NCI-H2227 (cell line): ENCODE measurements around the gene RWDD4.
"Not testable (repeated sequence)": the region's sequence is repeated elsewhere in the genome, so short reads cannot be mapped to it uniquely, and the experiment has no call there.

Experiments
- DNase-seq: peaks from one replicate; lab custom pipeline; 2025; ENCODE audit not compliant: unreplicated experiment; lab: John Stamatoyannopoulos, UW

The RWDD4 gene

DNA sequence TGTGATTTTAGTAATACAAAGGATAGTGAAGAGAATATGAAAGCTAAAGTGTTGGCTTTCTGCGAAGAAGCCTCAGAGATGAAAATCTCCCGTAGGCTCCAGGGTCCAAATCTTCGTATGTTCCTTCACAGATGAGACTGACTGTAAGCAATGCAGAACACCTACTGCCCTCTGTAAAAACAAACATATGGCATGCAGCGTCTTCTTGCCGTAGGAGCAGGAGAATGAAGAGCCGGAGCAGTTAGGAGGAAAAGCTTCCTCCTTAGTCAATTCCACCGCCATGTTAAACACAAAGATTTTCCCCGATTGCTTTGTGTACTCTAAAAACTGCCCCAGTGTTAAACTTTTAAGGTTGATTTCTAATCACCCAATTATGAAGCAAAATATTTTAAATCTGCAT is 22.5 kb downstream of the RWDD4 start:
- DNase-seq, result peak; percentile 31

- no peak for DNase-seq
These were observed 23.2 kb downstream of the RWDD4 start for GRCh38 chr4:183635741-183636140.

GRCh38 chr4:183635321-183635720 is 23.7 kb downstream of the RWDD4 start:
- no peak for DNase-seq

- DNase-seq, result no peak
These were observed 25.2 kb downstream of the RWDD4 start for GRCh38 chr4:183633476-183634400.

- no peak for DNase-seq
These were observed 26.3 kb downstream of the RWDD4 start for GRCh38 chr4:183632689-183633088.

GRCh38 chr4:183631577-183632198 is 27.3 kb downstream of the RWDD4 start:
- DNase-seq, result no peak

- DNase-seq, result no peak
These were observed 30.9 kb downstream of the RWDD4 start for GRCh38 chr4:183627979-183628588.

DNA sequence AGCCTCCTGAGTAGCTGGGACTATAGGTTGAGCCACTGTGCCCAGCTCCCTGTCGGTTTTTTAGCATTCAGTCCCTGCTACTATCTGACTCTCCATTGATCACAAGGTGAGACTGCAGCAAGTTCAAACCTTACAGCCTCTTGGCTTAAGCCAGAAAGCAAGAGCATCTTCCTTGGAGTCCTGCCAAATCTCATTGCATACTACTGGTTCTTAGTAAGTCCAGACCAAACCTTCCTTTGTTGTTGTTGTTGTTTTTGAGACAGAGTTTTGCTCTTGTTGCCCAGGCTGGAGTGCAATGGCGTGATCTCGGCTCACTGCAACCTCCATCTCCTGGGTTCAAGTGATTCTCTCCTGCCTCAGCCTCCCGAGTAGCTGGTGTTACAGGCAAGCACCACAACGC is 31.7 kb downstream of the RWDD4 start:
- not testable (repeated sequence) for DNase-seq

GRCh38 chr4:183626168-183626567 is 32.8 kb downstream of the RWDD4 start:
- no peak for DNase-seq

DNA sequence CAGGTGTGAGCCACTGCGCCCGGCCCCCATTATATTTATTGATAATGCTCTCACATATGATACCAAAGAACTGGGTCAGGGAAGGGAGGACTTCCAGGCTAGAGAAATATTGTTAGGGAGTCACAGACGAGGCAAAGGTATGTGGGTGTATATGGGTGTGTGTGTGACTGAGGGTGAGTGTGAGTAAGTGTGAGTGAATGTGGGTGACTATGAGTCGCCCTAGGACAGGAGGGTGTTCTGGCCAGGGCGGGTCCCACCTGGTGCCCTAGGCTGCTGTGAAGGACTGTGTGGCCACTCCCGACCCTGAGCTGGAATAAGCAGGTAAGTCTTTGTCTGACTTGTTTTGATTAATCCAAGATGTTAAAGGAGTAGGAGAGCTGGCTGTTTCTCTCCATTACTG is 34.4 kb downstream of the RWDD4 start:
- DNase-seq, result no peak

DNA sequence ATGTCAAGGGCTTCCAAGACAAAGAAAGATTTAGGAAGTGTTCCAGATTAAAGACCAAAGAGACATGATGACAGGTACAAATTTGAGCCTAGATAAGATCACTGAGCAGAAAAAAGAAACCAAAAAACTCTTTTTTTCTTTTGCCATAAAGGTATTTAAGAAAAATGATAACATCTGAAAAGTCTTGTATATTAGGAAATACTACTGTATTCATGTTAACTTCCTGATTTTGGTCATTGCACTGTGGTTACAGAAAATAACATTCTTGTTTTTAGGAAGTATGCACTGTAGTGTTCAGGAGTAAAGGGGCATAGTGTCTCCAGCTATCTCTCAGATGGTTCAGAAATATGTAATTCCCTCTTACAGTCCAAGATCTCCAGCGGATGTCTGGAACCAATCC is 37.1 kb downstream of the RWDD4 start:
- no peak for DNase-seq

DNA sequence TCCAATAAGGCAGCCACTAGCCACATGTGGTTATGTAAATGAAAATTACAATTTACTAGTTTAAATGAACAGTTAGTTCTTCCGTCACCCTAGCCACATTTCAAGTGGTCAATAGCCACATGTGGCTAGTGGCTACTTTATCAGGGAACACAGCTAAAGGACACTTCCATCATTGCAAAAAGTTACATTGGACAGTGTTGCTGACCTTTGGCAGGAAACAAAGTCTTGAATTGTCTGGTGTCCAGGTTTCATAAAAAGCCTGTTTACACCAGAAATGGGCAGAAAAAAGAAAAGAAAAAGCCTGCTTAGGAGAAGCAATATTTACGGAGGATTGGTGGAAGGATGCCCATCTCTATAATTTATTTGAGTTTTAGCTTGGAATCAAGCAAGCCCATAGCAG is 38.6 kb downstream of the RWDD4 start:
- DNase-seq, result no peak

DNA sequence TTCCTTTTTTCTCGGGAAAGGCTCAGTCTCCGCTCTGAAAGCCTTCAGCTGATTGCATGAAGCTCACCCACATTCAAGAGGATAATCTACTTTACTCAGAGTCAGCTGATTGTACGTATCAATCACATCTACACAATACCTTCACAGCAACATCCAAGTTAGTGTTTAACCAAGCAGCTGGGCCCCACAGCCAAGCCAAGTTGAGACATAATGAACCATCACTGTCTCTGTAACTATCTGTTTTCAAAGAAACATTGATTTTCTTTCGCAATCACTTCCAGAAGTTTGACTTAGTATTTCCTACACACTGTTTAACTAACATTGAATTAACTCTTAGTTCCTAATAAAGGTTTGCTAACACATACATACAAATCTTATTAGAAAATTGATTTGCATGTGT is 40.3 kb downstream of the RWDD4 start:
- DNase-seq, result peak; percentile 7

DNA sequence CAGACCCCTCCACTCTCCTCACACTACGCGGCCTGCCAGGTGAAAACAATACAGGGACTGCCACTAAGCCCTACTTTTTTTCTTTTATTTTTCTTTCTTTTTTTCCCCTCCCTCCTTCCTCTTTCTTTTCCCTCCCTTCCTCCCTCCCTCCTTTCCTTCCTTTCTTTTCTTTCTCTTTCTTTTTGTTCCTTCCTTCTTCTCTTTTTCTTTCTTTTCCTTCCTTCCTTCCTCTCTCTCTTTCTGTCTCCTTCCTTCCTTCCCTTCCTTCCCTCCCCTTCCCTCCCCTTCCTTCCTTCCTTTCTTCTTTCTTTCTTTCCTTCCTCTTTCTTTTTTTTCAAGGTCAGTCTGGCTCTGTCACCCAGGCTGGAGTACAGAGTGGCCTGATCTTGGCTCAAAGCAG is 41.9 kb downstream of the RWDD4 start:
- DNase-seq, result no peak

DNA sequence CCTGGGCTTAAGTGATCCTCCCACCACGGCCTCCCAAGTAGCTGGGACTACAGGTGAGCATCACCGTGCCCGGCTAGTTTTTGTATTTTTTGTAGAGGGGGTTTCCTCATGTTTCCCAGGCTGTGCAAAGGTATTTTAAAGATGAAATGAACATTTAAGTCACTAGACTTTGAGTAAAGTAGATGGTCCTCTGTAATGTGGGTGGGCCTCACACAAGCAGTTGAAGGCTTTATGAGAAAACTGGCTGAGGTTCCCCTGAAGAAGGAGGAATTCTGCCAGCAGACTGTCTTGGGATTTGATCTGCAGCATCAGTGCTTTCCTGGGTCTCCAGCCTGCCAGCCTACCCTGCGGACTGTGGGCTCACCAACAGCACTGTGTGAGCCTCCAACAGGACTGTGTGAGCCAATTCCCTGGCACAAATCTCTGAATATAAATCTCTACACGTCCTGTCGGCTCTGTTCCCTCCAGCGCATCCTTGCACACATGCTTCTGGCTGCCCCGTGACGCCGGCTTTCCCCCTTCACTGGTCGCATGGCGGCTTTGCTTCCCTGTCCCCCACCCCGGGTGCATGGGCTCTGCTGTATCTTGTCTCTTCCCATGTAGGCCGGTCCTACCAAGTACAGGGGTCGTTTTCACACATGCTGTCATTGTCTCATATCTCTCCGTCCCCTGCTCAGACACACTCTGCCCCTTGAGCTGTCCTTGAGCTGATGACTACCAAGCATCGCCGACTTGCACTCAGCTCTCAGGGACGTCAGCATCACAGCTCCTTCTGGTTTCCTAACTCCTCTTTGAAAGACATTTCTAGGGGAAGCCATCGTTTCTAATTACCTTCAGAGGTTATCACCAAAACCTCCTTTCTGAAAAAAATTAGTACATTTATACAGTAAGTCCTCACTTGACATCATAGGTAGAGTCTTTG is 46.4 kb downstream of the RWDD4 start:
- DNase-seq, result no peak

GRCh38 chr4:183611210-183611830 is 47.7 kb downstream of the RWDD4 start:
- DNase-seq, result no peak

DNA sequence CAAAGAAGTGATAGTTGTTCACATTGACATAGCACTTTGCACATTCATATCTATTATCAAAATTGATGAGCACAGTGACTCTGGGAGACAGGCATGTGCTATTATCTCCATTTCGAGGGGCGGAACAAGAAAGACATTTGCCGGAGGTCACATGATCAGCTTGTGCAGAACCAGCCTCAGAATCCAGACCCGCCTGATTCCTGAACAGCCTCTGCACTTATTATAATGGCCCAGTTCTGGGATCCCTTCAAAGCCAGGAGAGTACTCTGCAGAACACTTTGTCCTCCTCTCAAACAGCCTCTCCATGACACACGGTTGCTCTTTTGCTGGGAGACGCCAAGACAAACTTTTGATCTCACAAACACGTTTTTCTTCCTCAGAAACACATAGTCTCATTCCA is 48.4 kb downstream of the RWDD4 start:
- no peak for DNase-seq

GRCh38 chr4:183610033-183610432 is 49.0 kb downstream of the RWDD4 start:
- DNase-seq, result peak; percentile 6

GRCh38 chr4:183609151-183609550 is 49.8 kb downstream of the RWDD4 start:
- DNase-seq, result no peak

DNA sequence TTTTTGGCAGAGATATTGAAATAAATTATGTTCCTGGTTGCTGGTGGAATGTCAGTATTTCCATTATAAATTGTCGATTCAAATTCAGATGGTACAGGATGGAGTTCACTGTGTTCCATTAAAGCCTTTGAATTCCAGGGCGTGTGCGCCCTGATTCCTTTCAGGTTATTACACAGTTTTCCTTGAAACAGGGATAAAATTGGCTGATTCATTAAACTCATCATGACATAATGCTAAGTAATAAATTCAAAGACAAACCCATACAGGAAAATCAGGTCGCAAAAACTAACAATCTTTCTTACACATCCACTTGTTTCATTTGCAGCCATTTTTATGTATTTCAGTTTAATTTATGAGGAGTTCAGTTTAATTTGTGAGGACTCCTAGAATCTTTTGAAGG is 51.1 kb downstream of the RWDD4 start:
- no peak for DNase-seq
